ENCODE measurements around the gene GALNT18.

GALNT18 gene

GRCh38 chr11:11401960-11402535 lies 219.8 kb downstream of the GALNT18 start:
- DNase-seq, result peak; percentile 83

GRCh38 chr11:11400635-11401232 lies 221.1 kb downstream of the GALNT18 start:
- peak; percentile 46 for DNase-seq

GRCh38 chr11:11400121-11400520 lies 221.7 kb downstream of the GALNT18 start:
- DNase-seq, result no peak

GRCh38 chr11:11397781-11398180 lies 224.0 kb downstream of the GALNT18 start:
- DNase-seq, result no peak

- DNase-seq, result no peak
These were observed 224.8 kb downstream of the GALNT18 start for GRCh38 chr11:11397036-11397415.

- DNase-seq, result no peak
These were observed 225.3 kb downstream of the GALNT18 start for GRCh38 chr11:11396301-11397035.

GRCh38 chr11:11395126-11395525 lies 226.7 kb downstream of the GALNT18 start:
- no peak for DNase-seq

GRCh38 chr11:11394241-11394640 lies 227.6 kb downstream of the GALNT18 start:
- no peak for DNase-seq

GRCh38 chr11:11391796-11392463 lies 229.9 kb downstream of the GALNT18 start:
- no peak for DNase-seq

GRCh38 chr11:11391169-11391568 lies 230.6 kb downstream of the GALNT18 start:
- DNase-seq, result no peak

- DNase-seq, result no peak
These were observed 231.6 kb downstream of the GALNT18 start for GRCh38 chr11:11390068-11390771.

GRCh38 chr11:11389238-11389637 lies 232.6 kb downstream of the GALNT18 start:
- no peak for DNase-seq

- DNase-seq, result no peak
These were observed 234.0 kb downstream of the GALNT18 start for GRCh38 chr11:11387622-11388305.

GRCh38 chr11:11387207-11387606 lies 234.6 kb downstream of the GALNT18 start:
- DNase-seq, result no peak

GRCh38 chr11:11384829-11385228 lies 237.0 kb downstream of the GALNT18 start:
- no peak for DNase-seq

- DNase-seq, result no peak
These were observed 237.8 kb downstream of the GALNT18 start for GRCh38 chr11:11383995-11384394.

GRCh38 chr11:11382858-11383532 lies 238.8 kb downstream of the GALNT18 start:
- no peak for DNase-seq

- DNase-seq, result no peak
These were observed 240.2 kb downstream of the GALNT18 start for GRCh38 chr11:11381471-11382105.

GRCh38 chr11:11380883-11381282 lies 240.9 kb downstream of the GALNT18 start:
- DNase-seq, result no peak

GRCh38 chr11:11380340-11380739 lies 241.5 kb downstream of the GALNT18 start:
- no peak for DNase-seq

- no peak for DNase-seq
These were observed 242.1 kb downstream of the GALNT18 start for GRCh38 chr11:11379661-11380060.
